ENCODE measurements around the gene OR51E2. TPM values are rescaled to one million over a fixed set of nuclear protein-coding genes. Genes with fewer than 3 reads are reported as not detected.

The OR51E2 gene
- total RNA-seq, 4 donors from 2014 or later = 0.24 TPM; not detected in 3

DNA sequence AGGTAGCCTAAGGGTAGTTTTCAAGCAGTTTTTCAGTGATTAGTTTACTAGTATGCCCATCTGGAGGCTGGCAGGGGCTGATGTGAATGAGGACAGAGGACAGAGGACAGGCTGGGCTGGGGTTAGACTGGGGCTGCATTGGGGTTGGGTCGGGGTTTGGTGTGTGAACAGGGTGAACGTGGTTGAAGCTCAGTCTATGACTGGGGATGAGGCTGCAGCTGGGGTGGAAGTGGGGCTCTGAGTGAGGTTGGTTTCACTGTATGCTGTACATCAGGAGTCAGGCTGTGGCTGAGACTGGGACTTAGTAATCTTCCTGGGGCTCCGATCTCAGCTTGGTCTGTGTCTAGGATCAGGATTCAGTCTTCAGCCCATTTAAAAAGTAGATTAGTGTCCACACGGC, 53.4 kb downstream of the OR51E2 start:
- H3K27ac ChIP-seq = peak overlapping the region in 2 of 4 donors; percentile 41 to 59
- TF ChIP-seq POLR2A (IDR thresholded peaks at IDR 0.05) = no peak
- TF ChIP-seq, protein P1, sequence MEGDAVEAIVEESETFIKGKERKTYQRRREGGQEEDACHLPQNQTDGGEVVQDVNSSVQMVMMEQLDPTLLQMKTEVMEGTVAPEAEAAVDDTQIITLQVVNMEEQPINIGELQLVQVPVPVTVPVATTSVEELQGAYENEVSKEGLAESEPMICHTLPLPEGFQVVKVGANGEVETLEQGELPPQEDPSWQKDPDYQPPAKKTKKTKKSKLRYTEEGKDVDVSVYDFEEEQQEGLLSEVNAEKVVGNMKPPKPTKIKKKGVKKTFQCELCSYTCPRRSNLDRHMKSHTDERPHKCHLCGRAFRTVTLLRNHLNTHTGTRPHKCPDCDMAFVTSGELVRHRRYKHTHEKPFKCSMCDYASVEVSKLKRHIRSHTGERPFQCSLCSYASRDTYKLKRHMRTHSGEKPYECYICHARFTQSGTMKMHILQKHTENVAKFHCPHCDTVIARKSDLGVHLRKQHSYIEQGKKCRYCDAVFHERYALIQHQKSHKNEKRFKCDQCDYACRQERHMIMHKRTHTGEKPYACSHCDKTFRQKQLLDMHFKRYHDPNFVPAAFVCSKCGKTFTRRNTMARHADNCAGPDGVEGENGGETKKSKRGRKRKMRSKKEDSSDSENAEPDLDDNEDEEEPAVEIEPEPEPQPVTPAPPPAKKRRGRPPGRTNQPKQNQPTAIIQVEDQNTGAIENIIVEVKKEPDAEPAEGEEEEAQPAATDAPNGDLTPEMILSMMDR (IDR thresholded peaks at IDR 0.05 in 4 of 5, conservative IDR thresholded peaks at IDR 0.05 in 1 of 5) = no peak
- peaks cover 15% of the 10 kb centered on the region in 2 donors for H3K4me1 ChIP-seq

DNA sequence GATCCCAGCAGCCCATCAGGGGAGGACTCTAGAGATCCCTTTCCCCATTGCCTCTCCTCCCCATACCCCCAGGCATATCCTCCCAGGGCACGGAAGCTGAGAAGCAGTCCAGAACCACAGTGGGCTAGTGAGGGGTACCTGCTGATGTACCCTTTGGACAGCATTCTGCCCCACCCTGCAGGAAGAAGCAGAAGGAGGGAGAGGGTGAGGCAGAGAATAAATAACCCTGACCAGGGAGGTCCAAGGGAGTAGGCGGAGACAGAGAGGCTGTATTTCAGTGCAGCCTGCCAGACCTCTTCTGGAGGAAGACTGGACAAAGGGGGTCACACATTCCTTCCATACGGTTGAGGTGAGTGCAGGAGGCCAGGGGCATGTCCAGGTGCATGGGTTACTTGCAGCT, 54.0 kb downstream of the OR51E2 start, which contains the start of gene OR51E1:
OR51E1 (plus strand) TSS at position 301 of the 400 bp plus-strand sequence. CDS start 8,545 bp downstream, outside the sequence.
- in situ Hi-C loops (cut with MboI; ENCODE audit: low sequenced_read_pairs in 4 of 4) = loop anchor here in 2 of 4 donors (25.0 kb wide), 3 partner anchors 344 to 1169 kb away; partner anchors contain the start of genes OR51L1 (in 1 of the 2) and OR52N2 (in 1 of the 2)
- Histone ChIP-seq H3K36me3 (no peaks in the 10 kb centered on the region), H3K27ac (peak within 1 kb of the TSS in 3 of 4 donors; percentile 41 to 59 (median 56)), H3K4me1 (peaks cover 15% of the 10 kb centered on the region in 2 donors), H3K4me3 (peak within 1 kb of the TSS in 3 of 4 donors; percentile 10 to 44 (median 31)), H3K27me3 (no peaks in the 10 kb centered on the region), H3K9me3 (no peaks in the 10 kb centered on the region)
- intact Hi-C loops (cut with DNase I; ENCODE audit: low total_unique reads) = no loop called here
- DNase-seq = no peak
- TF ChIP-seq POLR2A (IDR thresholded peaks at IDR 0.05) = no peak
- TF ChIP-seq, protein P1 (IDR thresholded peaks at IDR 0.05 in 4 of 5, conservative IDR thresholded peaks at IDR 0.05 in 1 of 5) = no peak
- ATAC-seq = no peak

More for the DNA sequence above, 53.4 kb downstream of the OR51E2 start:
- peak overlapping the region in 3 of 4 donors; percentile 10 to 44 (median 31) for H3K4me3 ChIP-seq
- H3K36me3 ChIP-seq = no peaks in the 10 kb centered on the region
- no peak for DNase-seq
- H3K27me3 ChIP-seq = no peaks in the 10 kb centered on the region
- H3K9me3 ChIP-seq = no peaks in the 10 kb centered on the region
- in situ Hi-C loops (cut with MboI; ENCODE audit: low sequenced_read_pairs in 4 of 4) (loop anchor here in 2 of 4 donors (25.0 kb wide), 3 partner anchors 343 to 1168 kb away; partner anchors contain the start of genes OR51L1 (in 1 of the 2) and OR52N2 (in 1 of the 2)), intact Hi-C loops (cut with DNase I; ENCODE audit: low total_unique reads) (no loop called here)
- ATAC-seq = no peak

DNA sequence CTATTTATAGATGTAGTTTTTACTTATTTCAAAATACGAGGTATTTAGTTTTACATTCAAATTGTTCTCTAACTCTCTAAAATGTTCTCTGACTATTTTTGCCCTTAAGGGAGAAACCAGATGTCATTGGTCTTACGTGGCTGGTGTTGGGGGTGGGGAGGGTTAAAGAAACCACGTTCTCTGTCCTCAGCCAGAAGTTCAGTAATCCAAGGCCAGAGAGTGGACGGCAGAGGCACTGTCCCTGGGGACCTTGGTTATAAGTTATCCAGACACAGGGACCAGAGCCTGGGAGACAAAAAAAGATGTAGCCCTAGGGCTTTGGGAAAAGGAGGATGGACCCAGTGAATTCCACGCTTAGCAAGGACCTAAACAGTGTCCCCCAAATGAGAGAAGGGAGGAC, 54.6 kb downstream of the OR51E2 start:
- Histone ChIP-seq H3K9me3 (no peaks in the 10 kb centered on the region), H3K4me1 (peaks cover 14 to 15% of the 10 kb centered on the region in 2 donors), H3K27ac (peak overlapping the region in 3 of 4 donors; percentile 41 to 59 (median 56)), H3K27me3 (no peaks in the 10 kb centered on the region), H3K4me3 (peak overlapping the region in 1 of 4 donors; percentile 44), H3K36me3 (no peaks in the 10 kb centered on the region)
- ATAC-seq (peak; percentile 27 to 51), DNase-seq (no peak)
- intact Hi-C loops (cut with DNase I; ENCODE audit: low total_unique reads) (no loop called here), in situ Hi-C loops (cut with MboI; ENCODE audit: low sequenced_read_pairs in 4 of 4) (loop anchor here in 2 of 4 donors (25.0 kb wide), 3 partner anchors 344 to 1169 kb away; partner anchors contain the start of genes OR51L1 (in 1 of the 2) and OR52N2 (in 1 of the 2))
- no peak for TF ChIP-seq POLR2A (IDR thresholded peaks at IDR 0.05)
- TF ChIP-seq, protein P1 (IDR thresholded peaks at IDR 0.05 in 4 of 5, conservative IDR thresholded peaks at IDR 0.05 in 1 of 5) = no peak

DNA sequence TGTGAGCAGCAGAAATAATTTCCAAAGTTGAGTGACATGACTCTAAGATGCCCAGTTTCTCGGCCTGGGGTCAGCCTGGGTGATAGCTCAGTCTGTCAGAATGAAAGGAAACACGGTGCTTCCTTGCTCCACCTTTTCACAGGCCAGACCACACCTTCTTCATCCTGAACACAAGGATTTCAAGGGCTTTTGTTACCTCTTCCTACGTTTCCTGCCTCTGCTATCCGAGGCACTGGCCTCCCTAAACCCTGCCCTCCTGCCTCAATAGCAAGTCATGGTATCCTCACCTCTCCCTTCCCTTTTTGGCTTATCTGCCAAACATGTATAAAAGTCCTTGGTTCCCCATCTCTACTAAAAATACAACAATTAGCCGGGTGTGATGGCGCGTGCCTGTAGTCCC, 55.6 kb downstream of the OR51E2 start:
- in situ Hi-C loops (cut with MboI; ENCODE audit: low sequenced_read_pairs in 4 of 4) (loop anchor here in 2 of 4 donors (25.0 kb wide), 3 partner anchors 345 to 1170 kb away; partner anchors contain the start of genes OR51L1 (in 1 of the 2) and OR52N2 (in 1 of the 2)), intact Hi-C loops (cut with DNase I; ENCODE audit: low total_unique reads) (no loop called here)
- ATAC-seq (no peak), DNase-seq (no peak)
- peak overlapping the region in 3 of 4 donors; percentile 41 to 59 (median 56) for H3K27ac ChIP-seq
- peaks cover 10 to 15% of the 10 kb centered on the region in 2 donors for H3K4me1 ChIP-seq
- no peaks in the 10 kb centered on the region for H3K9me3 ChIP-seq
- H3K27me3 ChIP-seq = no peaks in the 10 kb centered on the region
- TF ChIP-seq POLR2A (IDR thresholded peaks at IDR 0.05) = no peak
- TF ChIP-seq, protein P1 (IDR thresholded peaks at IDR 0.05 in 4 of 5, conservative IDR thresholded peaks at IDR 0.05 in 1 of 5) = no peak
- no peaks in the 10 kb centered on the region for H3K36me3 ChIP-seq
- H3K4me3 ChIP-seq = no peak overlapping the region

All from gastrocnemius medialis (tissue), 4 donors.